Spleen (tissue), 7 donors: ENCODE measurements around the gene ZNF442.

Experiments
- CTCF ChIP-seq, 11 experiments: fragments of 200-600 bp in 7 of 11; fragments of 450-650 bp in 4 of 11; sonication (generic) in 4 of 11; IDR thresholded peaks in 8 of 11; conservative IDR thresholded peaks in 3 of 11; 1 replicate in 7 of 11; 2 replicates in 4 of 11; pipeline versions ENCODE4 v1.4.0 to v1.8.0; 2016 to 2021; ENCODE audit warnings: antibody characterized with exemption in 11 of 11, inconsistent platforms in 4 of 11, mild to moderate bottlenecking in 1 of 11
- POLR2A ChIP-seq, 3 donors: fragments of 450-650 bp; IDR thresholded peaks; one replicate each; pipeline ENCODE4 v1.5.1; 2017; ENCODE audit warnings: antibody characterized with exemption in 3 of 3, mild to moderate bottlenecking in 1 of 3
- POLR2AphosphoS5 ChIP-seq, 3 donors: sonication (generic); formaldehyde crosslinking; IDR thresholded peaks; one replicate each; pipeline ENCODE4 v1.5.1; 2017; ENCODE audit warnings: antibody characterized with exemption in 3 of 3
- donor health status: DM: no; HTN: no; CAD: no; lungs with moderate emphysema.
- donor health status: DM: no; HTN: no; CAD: no.
- donor health status: DM: no; HTN: no; CAD: no.

GRCh38 chr19:12325690-12326089, 39.8 kb downstream of the ZNF442 start:
- TF ChIP-seq CTCF (IDR thresholded peaks at IDR 0.05 in 8 of 11, conservative IDR thresholded peaks at IDR 0.05 in 3 of 11) (no peak), POLR2A (IDR thresholded peaks at IDR 0.05) (no peak), POLR2AphosphoS5 (IDR thresholded peaks at IDR 0.05) (no peak)
